Fibroblast of villous mesenchyme (primary cell): Measurements from ENCODE around the gene PACSIN1. TPM values are rescaled to one million over a fixed set of nuclear protein-coding genes. Genes with fewer than 3 reads are reported as not detected.
"Not testable (repeated sequence)": the region's sequence is repeated elsewhere in the genome, so short reads cannot be mapped to it uniquely, and the experiment has no call there.

ENCODE experiments used
- DNase-seq: peaks from one replicate; pipeline ENCODE4 v3.0.0-alpha.2; 2010; ENCODE audit warnings: low read depth
- H3K4me3 ChIP-seq: 2 replicates; pipeline ENCODE4 v1.5.1; 2011; ENCODE audit warnings: low read depth, mild to moderate bottlenecking, low read length
- CTCF ChIP-seq: IDR thresholded peaks from 2 replicates; pipeline ENCODE4 v1.5.1; 2012; ENCODE audit warnings: low read depth, mild to moderate bottlenecking, low read length; ENCODE audit not compliant: insufficient read depth
- total RNA-seq: library from RNA; depleted of rRNA; stranded (reverse); fragments of >200 nt; gene quantifications from 2 replicates; pipeline ENCODE4 v1.2.3, GENCODE V29; 2012

PACSIN1 gene
- total RNA-seq, 1 donor: under 0.01 TPM

GRCh38 chr6:34475238-34475682 is 9.4 kb downstream of the PACSIN1 start:
- no peak for TF ChIP-seq CTCF
- peak; percentile 73 for DNase-seq

GRCh38 chr6:34475767-34476328 is 10.0 kb downstream of the PACSIN1 start:
- TF ChIP-seq CTCF: no peak
- DNase-seq: no peak

More at GRCh38 chr6:34475238-34475682, 9.4 kb downstream of the PACSIN1 start:
- H3K4me3 ChIP-seq: no peak overlapping the region

GRCh38 chr6:34476447-34476846 is 10.6 kb downstream of the PACSIN1 start:
- no peak overlapping the region for H3K4me3 ChIP-seq
- no peak for DNase-seq
- no peak for TF ChIP-seq CTCF

More at GRCh38 chr6:34475767-34476328, 10.0 kb downstream of the PACSIN1 start:
- no peak overlapping the region for H3K4me3 ChIP-seq

DNA sequence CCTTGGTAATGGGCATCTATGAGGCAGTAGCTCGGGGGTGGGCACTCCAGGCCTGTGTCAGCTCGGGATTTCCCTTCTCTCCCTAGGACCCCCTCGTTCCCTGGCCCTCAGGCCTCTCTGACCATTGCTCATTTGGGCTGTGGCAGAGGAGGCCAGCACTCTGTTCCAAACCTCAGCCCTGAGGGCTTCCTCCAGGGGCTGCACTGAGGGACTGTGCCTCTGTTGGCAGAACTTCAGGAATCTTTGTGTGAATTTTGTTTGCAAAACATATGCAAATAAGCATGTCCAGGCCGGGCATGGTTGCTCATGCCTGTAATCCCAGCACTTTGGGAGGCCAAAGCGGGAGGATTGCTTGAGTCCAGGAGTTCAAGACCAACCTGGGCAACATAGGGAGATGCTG is 11.0 kb downstream of the PACSIN1 start:
- no peak for DNase-seq
- no peak for TF ChIP-seq CTCF
- no peak overlapping the region for H3K4me3 ChIP-seq

DNA sequence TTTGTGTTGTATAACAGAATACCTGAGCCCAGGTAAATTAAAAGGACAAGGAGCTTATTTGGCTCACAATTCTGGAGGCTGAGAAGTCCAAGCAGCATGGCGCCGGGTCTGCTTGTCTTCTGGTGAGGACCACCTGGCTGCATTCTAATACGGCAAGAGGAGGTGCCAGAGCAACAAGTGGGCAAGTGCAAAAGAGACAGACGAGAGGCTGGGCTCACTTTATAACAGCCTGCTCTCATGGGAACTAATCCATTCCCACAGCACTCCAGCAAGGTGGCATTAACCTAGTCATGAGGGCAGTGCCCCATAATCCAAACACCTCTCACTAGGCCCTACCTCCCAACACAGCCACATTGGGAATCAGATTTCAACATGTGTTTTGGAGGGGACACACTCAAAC is 12.9 kb downstream of the PACSIN1 start:
- no peak overlapping the region for H3K4me3 ChIP-seq
- no peak for DNase-seq
- no peak for TF ChIP-seq CTCF

DNA sequence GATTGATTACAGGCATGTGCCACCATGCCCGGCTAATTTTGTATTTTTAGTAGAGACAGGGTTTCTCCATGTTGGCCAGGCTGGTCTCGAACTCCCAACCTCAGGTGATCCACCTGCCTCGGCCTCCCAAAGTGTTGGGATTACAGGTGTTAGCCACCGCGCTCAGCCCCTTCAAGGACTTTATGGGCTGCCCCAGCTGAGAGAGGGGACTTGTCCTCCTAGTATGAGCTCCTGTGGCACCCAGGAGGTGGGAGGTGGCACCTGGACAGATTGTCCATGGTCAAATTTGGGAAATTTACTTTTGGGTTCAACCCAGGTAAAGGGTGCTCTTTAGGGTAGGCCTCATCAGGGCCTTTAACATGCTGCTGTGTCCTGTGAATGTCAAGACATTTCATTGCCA is 17.9 kb downstream of the PACSIN1 start:
- not testable (repeated sequence) for H3K4me3 ChIP-seq, DNase-seq

- no peak for DNase-seq
- no peak for TF ChIP-seq CTCF
- H3K4me3 ChIP-seq: no peak overlapping the region
Observed at GRCh38 chr6:34484391-34484790, 18.5 kb downstream of the PACSIN1 start.
